Measurements from ENCODE around the gene SH2D7.
"Not testable (repeated sequence)": the region's sequence is repeated elsewhere in the genome, so short reads cannot be mapped to it uniquely, and the experiment has no call there.

Gene SH2D7

GRCh38 chr15:78146425-78147154 is 54.2 kb downstream of the SH2D7 start:
- no peak for DNase-seq (ENCODE audit: low read depth)

- no peak for DNase-seq (ENCODE audit: low read depth)
These were observed 55.2 kb downstream of the SH2D7 start for GRCh38 chr15:78147566-78147965.

- no peak for DNase-seq (ENCODE audit: low read depth)
These were observed 56.2 kb downstream of the SH2D7 start for GRCh38 chr15:78148392-78149067.

GRCh38 chr15:78149068-78149804 is 56.9 kb downstream of the SH2D7 start, which contains the start of gene IDH3A:
IDH3A (plus strand) TSS chr15:78149362; CDS start chr15:78149404, 42 bp downstream.
- DNase-seq (ENCODE audit: low read depth) = peak; percentile 100

DNA sequence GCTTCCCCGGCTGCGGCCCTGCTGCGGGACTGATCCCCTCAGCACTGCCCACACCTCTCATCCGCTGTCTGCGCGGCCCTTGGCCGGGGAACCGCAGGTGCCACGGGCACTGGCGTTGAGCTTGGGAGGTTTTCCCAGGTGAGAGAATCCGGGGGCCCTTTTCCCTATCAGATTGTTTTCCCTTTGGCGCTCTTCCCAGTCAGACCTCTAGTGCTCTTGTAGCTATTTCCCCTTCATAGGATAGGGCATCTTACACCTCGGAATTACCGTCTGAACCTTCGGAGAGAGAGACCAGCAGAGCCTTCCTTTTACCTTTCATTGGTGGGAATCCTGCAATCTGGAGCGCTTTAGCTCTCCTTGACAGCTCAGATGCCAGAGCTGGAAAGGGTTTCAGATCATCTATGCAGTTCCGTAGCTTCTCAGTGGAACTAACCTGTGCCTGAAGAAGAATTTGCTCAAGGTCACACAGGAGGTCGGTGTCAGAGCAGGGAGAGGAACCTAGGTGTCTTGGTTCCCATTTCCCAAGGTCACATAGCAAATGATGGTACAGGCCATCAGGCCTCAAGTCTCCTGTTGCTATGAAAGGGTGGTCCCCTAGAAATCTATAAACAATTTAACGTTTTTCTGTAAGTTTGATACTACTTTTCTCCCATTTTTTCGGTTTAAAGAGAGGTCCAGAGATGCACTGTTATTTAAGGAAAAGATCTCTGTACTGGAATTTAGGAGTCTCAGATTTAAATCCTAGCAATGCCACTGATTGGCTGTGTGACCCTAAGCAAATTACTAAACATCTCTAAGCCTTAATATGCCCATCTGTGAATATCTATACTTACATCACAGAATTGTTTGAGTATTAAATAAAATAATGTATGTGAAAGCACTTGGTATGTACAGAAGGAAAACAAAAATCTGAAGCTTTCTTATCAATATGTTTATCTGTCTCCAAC is 57.7 kb downstream of the SH2D7 start:
- no peak for DNase-seq (ENCODE audit: low read depth)

- not testable (repeated sequence) for DNase-seq (ENCODE audit: low read depth)
These were observed 58.7 kb downstream of the SH2D7 start for GRCh38 chr15:78151075-78151474.

All from stimulated activated CD8-positive, alpha-beta memory T cell treated with anti-CD3 and anti-CD28 coated beads, Interleukin-15, amount 100 ng/mL, for 24 hours (primary cell).